GM12801 (cell line): ENCODE measurements around the gene SLC25A19.

Experiments
- TF ChIP-seq, protein P1 (sequence below): IDR thresholded peaks from one replicate; pipeline ENCODE4 v1.5.1; 2011; ENCODE audit warnings: control low read depth; ENCODE audit not compliant: insufficient read length; ENCODE audit errors: extremely low read depth

SLC25A19 gene

DNA sequence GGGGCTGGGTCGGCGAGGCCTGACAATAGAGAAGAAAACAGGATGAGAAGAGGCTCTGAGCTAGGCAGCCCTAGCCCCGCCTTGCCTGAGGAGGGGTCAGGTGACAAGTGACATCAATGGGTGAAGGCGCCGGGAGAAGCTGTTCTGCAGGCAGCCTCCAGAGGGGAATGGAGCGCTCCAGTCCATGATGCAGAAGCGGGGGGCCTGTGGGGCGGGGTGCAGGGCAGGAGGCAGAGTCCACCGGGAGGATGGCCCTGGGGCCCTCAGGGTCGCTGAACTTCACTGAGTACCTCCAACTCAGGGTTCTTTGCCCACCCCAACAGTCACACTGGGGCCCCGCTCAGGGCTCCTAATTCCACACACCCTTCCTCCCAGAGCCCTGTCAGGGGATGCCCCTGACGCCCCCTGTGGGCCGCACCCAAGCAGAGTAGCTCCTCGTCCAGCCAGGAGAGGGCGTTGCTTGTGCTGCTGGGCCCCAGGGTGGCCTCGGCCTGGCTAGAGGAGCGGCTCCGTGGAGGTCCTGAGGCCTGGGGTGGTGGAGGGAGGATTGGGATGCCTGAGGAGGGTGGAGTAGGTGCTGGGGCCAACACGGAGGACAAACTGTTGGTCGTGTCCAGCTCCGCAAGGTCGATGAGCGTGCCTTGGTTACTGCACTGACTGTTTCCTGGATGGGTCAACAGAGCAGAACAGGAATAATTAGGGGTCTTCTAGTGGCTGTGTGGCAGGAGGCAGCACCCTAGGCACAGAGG is 48.7 kb downstream of the SLC25A19 start:
- TF ChIP-seq, protein P1, sequence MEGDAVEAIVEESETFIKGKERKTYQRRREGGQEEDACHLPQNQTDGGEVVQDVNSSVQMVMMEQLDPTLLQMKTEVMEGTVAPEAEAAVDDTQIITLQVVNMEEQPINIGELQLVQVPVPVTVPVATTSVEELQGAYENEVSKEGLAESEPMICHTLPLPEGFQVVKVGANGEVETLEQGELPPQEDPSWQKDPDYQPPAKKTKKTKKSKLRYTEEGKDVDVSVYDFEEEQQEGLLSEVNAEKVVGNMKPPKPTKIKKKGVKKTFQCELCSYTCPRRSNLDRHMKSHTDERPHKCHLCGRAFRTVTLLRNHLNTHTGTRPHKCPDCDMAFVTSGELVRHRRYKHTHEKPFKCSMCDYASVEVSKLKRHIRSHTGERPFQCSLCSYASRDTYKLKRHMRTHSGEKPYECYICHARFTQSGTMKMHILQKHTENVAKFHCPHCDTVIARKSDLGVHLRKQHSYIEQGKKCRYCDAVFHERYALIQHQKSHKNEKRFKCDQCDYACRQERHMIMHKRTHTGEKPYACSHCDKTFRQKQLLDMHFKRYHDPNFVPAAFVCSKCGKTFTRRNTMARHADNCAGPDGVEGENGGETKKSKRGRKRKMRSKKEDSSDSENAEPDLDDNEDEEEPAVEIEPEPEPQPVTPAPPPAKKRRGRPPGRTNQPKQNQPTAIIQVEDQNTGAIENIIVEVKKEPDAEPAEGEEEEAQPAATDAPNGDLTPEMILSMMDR: no peak

DNA sequence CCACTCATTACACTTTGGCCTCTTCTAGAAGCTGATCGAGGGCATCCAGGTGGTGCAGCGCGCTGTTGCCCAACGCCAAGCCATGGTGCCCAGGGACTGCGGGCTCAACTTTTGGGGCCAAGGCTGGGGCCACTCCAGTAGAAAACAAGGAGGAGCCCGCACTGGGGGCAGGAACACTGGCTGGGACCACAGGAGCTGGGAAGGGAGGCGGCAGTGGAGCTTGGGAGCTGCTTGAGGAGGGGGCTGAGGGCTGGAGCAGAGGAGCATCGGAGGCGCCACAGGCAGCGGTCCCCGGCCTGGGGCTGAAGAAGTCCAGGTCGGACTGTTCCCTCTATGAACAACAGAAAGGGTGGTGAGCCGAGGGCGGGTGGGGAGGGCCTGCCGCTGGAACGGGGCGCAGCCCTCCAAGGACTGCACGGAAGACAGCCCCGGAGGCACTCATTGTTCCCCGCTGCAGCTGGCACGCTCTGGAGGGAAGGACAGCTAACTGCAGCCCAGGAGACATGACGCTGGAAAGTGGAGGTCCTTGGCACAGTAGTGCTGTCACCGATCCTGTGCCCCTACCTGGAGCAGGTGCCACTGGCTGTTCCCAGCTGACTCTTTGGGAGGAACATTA is 49.3 kb downstream of the SLC25A19 start:
- TF ChIP-seq, protein P1: no peak

DNA sequence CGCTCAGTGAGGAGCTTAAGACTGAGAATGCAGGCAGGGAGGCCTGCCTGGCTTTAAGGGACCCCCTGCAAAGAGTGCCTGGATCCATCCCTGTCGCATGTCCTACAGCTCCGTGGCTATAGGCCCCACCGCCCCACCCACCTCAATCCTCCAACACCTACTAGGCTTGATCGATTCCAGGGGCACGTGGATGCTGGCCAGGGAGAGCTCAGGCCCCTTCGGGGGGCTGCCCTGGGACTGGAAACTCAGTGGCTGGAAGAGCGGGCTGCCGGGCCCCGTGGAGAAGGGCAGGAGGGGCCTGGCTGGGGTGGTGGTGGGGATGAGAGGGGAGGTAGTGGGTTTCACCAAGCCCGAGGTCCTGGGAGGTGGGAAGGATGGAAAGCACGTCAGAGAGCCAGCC is 50.0 kb downstream of the SLC25A19 start:
- TF ChIP-seq, protein P1: no peak

DNA sequence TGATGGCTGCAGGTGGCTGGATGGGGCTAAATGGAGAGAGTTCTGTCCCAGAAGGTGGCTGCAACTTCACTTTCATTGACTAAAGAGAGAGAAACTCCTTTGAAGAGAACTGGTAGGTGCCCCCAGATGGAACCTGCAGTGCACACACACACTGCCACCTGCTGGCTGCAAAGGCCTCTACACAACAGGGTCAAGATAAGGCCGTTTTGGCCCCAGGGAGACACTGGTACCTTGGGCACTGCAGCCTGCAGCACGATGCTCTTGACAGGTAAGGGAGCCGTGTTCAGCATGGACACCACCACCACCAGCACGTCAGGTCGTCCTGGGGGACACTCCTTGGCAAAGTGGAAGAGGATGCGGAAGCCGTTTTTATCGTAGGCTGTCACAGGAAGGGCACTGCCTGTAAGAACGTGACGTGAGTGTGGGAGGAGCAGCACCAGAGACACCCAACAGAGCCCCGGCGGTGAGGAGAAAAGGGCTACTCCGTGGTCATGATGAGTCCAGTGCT is 50.5 kb downstream of the SLC25A19 start:
- TF ChIP-seq, protein P1: peak; percentile 23

DNA sequence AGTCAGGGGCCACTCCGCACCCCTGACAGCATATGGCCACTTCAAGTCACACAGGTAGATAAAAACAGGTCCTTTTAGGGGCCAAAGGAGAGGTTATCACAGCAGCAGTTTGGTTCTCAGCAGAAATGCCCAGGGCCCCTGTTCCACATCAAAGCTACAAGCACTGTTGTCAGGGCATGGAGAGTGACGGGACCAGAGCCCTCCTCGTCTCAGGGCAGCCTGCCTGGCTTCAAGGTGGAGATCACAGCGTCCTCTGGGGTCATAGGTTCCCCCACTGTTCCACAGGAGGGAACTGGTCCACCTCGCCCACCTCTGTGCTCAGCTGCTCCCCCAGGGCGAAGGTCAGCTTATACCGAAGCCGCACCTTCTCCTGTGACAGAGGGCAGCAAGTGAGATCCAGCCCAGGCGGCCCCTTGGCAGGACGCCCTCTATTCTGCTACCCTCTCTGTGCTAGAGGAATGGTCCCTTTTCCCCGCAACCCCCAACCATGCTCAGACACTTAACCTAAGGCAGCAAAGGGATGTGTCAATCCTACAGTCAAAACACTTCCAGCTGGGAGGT is 51.1 kb downstream of the SLC25A19 start:
- TF ChIP-seq, protein P1: no peak

DNA sequence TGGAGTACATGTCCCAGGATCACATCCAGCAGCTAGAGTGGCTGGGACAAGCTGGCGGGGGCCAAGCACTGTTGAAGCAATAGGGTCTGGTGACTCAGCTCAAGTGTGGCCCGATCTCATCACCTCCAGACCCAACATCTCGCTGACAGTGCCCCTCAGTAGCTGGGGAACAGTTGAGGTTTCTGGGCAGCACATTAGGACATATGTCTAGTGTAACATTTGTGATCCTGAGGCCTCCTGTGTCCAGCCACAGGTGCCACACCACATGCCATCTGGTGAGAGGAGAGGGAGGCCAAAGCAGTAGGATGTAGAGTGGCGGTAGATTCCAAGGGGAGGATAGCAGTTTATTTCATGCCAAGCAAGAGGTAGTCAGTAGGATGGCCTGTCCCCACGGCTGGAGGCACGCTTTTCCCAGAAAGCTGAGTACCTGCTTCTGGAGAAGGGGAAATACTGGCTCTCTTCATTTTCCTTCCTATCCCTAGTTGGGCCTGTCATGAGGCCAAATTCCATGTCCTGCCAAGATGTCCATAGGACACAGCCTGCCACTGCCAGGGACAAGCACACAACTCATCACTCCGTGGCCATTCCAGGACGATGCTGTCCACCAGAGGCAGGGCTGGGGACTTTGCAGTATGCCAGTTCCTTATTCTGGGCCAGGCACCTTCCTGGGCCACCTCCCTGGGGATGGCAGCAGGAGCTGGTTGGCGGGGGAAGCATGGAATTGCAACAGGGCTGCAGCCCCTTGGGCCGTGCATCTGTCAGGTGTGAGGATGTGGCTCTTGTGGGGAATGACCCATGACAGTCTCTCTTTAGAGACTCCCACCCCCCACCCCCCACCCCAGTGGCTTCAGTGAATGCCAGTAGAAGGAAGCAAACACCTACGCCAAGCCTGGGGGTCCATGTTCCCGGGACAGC is 51.9 kb downstream of the SLC25A19 start:
- TF ChIP-seq, protein P1: no peak

DNA sequence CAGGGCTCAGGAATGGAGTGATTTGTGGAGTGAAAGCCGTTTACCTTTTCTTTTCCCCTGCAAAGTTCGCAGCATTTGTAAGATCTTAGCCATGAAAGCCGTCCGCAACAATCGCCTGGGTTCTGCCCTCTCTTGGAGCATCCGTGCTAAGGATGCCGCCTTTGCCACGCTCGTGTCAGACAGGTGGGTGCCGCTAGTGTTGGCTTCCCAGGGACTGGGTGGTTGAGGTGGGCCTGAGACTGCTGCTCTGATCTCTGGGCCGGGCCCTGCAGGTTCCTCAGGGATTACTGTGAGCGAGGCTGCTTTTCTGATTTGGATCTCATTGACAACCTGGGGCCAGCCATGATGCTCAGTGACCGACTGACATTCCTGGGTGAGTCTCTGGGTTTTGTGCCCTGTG is 56.4 kb downstream of the SLC25A19 start:
- TF ChIP-seq, protein P1: no peak
